ENCODE results near the gene SEMA4D.
A peak's percentile ranks its signal among the peaks of the same experiment; 100 is the strongest.

The SEMA4D gene

DNA sequence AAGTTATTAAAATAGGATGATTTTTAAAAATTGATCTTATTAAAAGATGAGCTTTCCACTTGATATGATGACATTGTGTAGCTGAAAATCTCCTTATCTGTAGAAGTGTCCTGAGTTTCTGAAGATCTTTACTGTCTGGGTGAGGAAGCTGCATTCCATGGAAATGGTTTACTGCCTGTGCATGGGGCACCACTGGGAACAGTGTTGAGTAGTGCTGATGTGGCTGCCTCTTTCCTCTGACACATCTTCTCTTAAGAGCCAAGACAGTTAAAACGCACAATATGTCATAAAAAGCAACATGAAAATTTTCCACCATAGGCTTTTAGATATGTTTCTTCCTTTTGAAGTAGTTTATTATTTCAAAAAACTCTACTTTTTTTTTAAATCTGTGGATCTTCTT is 155.0 kb downstream of the SEMA4D start:
- FAIRE-seq = no peak

DNA sequence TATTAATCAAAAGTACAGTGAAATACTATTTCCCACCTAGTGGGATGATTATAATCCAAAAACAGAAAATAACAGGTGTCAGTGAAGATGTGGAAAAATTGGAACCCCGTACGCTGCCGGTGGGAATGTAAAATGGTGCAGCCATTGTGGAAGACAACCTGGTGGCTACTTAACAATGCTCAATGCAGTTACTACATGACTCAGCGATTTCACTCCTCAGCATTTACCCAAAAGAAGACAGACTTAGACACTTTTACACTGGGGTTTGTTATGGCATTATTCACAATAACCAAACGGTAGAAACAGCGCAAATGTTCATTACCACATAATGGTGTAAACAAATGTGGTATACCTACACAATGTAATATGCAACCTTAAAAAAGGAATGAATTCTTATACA is 155.7 kb downstream of the SEMA4D start:
- no peak for FAIRE-seq

DNA sequence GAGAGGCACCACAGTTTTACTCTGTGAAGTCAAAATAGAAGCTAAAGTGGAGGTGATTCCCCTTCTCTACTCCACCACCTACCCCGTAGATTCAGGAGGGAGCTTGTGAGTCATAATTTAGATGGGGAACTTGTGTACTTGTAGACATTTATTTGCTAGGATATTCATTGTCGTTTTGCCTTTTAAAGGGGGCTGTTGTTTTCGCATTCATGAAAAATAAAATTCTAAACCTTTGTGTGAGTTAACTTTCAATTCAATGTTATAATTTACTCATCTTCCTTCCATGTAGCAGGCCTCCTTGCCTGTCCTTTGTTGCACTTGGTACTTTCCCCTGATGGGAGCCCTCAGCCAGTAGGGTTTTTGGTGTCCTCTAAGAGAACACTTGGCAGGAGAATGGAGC is 157.6 kb downstream of the SEMA4D start:
- no peak for FAIRE-seq

DNA sequence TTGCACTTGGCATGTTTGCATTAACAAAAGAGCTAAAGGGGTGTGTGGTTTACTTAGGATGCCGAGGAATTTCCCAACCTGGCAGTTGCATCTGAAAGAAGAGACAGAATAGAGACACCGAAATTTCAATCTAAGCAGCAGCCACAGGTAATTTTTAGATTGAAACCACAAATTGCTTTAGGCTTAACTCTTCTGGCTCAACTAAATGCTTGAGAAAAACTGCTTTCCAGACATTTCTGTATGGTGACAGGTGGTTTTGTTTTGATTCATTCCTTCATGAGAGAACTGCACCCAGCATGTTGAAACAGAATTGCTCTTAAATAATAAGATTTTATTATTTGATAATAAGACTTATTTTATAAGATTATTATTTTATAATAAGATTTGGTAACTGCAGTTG is 158.1 kb downstream of the SEMA4D start:
- FAIRE-seq = no peak

DNA sequence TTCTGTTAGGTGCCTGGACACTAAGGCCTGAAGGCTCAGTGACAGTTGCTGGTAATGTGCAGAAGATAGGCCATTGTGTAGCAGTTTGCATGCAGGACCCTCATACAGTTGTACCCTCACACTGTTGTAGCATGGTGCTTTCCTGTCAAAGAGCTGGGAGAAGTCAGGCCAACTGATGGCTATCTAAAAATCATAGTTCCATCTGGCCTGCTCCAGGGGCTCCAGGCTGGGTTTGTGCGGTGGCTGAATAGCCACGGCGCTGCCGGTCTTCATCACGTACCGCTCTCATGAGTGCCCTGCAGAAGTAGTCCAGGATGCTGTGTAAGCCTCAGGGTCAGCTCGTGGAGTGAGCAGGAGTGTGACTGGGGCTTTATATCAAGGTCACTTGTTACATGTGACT is 167.4 kb downstream of the SEMA4D start:
- FAIRE-seq = no peak

DNA sequence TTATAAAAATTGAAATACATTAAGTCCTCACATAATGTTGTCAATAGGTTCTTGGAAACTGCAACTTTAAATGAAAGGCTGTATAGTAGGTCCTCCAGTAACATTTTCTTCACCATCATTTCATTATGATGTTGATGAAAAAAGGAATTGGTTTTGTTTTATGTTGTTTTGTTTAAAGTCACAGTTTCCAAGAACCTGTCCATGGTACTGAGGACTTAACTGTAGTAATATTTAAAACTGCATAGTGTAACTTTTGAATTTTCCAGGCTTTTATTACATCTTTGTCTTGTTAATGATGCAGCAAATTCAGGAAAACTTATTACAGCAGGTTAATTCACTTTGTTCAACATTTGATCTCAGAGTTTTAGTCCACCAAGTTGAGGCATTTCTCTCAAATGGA is 168.0 kb downstream of the SEMA4D start:
- no peak for FAIRE-seq

DNA sequence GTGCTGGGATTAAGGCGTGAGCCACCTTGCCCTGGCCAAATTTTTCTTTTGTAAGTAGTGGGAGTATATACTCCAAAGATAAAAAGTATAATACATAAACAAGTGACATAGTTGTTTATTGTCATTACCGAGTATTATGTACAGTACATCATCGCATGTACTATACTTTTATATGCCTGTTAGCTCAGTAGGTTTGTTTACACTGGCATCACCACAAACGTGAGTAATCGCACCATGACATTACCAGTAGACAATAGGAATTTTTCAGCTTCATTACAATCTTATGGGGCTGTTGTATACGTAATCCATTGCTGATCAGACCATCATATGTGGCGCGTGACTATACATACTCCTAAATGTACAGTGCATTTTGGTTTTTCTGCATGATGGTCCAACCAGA is 169.8 kb downstream of the SEMA4D start:
- FAIRE-seq = no peak

DNA sequence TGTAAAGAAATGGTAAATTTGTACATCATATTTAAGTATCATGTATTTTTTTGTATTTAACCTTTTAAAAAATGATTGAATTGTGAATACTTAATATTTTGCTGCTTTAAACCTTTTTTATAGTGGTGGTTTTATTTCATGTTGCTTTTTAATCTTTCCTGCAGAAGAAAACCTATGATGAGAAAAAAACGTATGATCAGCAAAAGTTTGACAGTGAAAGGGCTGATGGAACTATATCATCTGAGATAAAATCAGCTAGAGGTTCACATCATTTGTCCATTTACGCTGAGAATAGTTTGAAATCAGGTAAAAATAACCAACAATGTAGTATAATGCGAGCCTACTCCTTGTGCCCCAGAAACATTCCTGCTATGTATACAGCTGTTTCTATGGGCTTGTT is 172.2 kb downstream of the SEMA4D start:
- no peak for FAIRE-seq

DNA sequence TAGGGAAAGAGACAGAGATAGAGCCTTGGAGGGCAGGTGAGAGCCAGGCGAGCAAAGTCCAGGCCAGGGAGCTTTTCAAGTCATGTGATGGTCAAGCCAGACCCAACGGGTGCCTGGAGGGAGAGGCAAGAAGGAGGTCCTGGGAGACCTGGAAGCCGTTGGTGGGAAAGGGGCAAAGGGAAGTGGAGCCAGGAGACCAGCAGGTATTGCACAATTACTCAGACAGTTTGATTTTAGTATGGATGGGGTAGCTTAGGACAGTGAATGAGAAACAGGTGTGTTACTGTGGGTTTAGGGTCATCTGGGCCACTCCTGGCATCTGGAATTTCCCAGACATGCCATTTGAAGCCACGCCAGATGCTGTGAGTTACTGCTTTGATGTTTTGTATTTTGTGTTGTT is 174.5 kb downstream of the SEMA4D start:
- no peak for FAIRE-seq

DNA sequence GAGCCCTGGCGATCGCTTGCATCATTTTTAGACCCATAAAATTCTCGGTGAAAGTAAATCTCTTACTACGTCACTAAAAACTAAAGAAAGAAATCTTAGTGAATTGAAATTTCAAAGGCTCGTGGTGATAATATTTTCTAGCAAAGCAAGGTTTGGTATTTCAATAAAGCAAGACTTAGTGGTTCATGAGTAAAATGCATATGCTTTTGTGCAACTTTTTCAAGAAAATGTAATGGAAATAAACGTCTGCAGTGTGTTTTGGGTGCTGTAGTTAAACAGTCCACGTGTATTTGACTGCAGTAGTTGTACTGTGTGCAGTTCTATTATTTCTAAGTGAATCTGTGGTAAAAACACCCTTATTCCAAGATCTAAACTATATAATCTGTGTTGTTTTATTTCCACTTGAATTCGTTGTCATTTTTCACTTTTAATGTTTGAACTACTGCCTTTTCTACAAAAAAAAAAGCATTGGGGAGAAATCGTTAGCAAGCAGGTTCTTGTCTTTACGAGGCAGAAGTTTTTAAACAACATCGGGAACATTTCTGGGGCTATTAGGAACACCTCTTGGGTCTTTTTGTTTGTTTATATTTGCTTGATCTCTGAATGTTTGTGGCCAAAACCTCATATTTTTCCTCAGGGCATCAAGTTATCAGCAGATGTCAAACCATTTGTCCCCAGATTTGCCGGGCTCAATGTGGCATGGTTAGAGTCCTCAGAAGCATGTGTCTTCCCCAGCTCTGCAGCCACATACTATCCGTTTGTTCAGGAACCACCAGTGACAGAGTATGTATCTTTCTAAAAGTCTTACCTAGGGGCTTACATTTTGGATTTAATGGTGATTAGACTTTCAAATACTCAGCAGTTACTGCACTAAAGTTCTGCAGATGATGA is 178.7 kb downstream of the SEMA4D start:
- FAIRE-seq = peak; percentile 78

DNA sequence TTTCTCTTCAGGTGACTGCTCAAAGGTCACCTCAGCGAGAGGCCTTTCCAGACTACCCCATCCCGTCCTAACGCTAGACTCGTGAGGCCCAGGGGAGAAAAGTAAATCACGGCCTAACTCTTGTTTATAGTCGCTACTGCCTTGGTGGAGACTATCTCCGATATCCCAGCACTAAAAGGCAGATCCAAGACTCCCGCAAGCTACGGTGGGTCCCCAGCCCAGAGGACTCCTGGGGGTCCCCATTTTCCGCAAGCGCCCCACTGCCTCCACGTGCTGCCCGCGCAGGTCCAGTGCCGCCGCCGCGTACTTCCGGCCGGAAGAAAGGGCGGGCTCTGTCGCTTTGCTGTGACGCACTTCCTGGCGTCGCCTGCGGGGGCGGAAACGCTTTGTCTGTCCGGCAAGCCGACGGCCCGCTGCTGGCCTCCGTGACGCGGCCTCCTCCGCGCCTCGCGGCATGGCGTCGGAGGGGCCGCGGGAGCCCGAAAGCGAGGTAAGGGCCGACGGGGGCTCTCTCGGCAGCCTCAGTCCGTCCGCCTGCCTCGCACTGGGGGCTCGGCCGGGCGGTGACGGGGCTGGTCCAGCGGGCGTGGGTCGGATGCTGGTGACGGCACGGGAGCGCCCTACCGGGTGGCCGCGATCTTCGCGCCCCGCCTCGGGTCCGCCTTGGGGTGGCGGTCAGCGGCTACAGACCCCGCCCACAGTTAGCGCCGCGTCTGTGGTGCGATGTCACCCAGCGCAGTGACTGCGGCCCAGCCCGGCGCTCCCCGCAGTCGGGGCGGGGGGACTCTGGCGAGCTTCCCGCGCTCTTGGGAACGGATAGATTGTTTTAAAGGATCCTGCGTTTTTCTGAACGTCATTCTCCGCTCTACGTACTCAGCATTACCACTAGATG is 179.5 kb downstream of the SEMA4D start, which contains the start of gene SECISBP2:
TSS of gene SECISBP2 (plus strand) at position 378 of the 892 bp plus-strand sequence. CDS start at position 455, 77 bp downstream.
- no peak for FAIRE-seq

DNA sequence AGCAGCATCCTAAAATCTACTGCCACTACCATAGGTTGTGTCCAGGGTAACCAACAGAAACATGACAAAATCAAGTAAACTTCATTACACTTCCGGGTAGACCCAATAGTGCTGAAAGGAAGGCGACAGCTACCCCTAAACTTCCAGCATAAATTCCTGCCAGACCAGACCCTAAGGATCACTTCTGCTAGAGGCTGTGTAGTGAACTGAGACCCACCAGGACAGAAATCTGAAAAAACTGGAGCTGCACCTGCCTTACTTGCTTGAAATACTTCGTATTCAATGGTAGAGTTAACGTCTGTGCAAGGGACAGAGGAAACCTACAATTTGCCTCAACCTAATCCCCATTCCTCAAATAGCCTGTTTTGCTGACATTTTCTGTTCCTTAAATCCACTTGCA is 180.6 kb downstream of the SEMA4D start:
- no peak for FAIRE-seq

DNA sequence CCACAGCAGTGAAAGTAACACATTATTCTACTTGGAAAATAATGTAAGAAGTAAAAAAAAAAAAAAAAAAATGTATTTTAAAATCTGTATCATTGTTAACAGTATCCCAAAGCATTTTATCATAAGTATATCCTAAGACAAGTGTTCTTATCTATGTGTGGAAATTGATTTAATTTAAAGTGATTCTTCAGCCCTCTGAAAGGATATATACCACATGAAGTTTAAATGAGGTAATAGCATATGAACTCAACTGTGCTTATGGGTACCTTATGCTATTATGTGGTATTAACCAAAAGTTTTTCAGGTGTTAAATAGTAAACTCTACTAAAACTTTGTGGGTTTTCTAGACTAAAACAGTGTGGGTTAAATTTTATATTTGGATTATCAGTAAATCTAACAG is 182.4 kb downstream of the SEMA4D start:
- FAIRE-seq = no peak

DNA sequence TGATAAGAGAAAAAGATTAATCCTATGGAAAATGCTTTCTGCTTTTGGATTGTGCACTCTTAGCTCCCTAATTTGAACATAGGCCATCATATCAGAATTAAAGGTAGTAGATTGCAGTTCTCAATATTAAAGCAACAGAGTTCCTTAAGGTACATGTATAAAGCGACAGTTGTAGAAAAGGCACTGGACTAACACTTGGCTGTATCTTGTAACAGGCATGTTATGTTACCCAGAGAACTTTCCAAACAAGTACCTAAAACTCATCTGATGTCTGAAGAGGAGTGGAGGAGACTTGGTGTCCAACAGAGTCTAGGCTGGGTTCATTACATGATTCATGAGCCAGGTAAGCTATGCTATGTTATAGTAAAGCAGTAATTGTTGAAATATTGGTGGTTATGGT is 183.0 kb downstream of the SEMA4D start:
- FAIRE-seq = no peak

DNA sequence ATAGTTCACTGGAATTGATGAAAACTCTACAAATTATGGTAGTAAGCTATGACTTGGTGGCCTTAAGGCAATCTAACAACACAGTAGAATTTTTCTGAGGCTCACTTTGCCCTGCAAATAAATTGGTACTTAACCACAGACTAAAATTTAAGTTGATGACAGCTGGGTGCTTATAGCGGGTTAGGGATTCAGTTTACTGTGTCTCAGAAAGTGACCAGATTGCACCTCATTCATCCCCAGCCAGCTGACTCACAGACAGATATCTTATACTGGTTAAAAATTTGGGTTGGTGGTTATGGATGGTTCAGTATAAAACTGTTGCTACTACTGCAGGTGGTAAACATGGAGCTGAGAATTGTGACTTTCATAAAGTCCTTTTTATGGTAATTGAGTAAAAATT is 184.1 kb downstream of the SEMA4D start:
- no peak for FAIRE-seq

DNA sequence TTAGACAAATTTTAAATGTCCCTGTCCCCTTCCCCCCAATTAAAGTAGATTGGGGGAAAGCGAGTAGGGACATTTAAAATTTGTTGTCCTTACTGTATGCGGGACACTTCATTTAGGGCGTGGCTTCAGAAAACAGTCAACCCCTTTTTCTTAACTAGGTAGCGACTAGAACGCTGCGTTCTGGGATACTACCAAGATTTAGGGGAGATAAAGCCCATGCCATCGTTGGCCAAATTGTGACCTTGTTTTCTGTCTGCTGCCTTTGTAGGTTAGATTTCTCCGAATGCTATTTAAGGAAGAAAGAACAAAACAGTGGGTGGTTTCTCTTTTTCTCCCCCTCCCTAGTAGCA is 185.7 kb downstream of the SEMA4D start:
- FAIRE-seq = no peak

DNA sequence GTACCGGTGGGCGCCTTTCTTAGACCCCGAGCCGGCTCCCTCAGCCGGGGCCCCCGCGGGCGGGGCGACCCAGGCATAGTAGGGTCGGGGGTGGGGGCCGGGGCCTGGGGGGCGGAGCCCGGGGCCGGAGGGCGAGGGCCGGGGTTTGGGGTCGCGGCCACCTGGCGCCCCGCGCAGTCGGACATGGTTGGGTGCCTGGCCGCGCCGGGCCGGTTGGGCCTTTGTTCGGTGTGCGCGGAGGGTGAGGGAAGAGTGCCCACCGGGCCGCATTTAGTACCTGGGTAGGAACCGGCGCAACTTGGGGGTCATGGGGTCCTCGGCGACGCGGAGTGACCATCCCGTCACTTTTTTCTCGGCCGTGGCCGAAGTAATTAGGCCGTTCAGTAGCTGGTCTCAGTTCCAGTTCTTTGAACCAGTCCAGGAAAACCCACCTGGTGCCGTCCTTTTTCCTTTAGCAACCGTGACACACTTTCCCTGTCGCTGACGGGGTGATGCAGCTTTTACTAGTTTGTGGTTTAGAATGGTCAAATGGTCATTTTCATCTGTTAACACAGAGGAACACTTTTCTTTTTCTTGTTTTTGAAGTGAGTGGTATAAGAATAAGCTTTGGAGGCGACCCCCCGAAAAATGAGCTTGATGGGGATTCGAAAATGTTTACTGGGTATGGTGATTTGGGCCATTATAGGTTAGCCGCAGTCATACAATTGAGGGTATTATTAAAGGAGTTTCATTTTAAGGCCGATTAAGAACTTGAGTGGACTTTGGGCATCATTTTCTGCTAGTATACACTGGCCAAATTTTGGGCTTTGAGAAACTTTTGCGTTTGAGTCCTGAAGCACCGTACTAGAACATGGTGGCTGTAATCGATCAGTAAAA is 186.3 kb downstream of the SEMA4D start:
- no peak for FAIRE-seq
